ENCODE data around the gene CCNE1. TPM values are rescaled to one million over a fixed set of nuclear protein-coding genes. Genes with fewer than 3 reads are reported as not detected.

CCNE1 gene
- total RNA-seq, 1 donor: 10.4 TPM

- DNase-seq (ENCODE audit: low read depth): peak; percentile 25
- H3K4me3 ChIP-seq (ENCODE audit: low read depth, low read length): peak overlapping the region; percentile 40
- TF ChIP-seq CTCF (IDR thresholded peaks at IDR 0.05; ENCODE audit: insufficient read depth, low read depth, low read length): no peak
Measured at GRCh38 chr19:29843180-29844051, 31.6 kb downstream of the CCNE1 start.

- no peak for TF ChIP-seq CTCF (IDR thresholded peaks at IDR 0.05; ENCODE audit: insufficient read depth, low read depth, low read length)
- peak overlapping the region; percentile 73 for H3K4me3 ChIP-seq (ENCODE audit: low read depth, low read length)
- DNase-seq (ENCODE audit: low read depth): peak; percentile 93
Measured at GRCh38 chr19:29844891-29845573, 33.2 kb downstream of the CCNE1 start.

- TF ChIP-seq CTCF (IDR thresholded peaks at IDR 0.05; ENCODE audit: insufficient read depth, low read depth, low read length): no peak
- H3K4me3 ChIP-seq (ENCODE audit: low read depth, low read length): peak overlapping the region; percentile 73
- peak; percentile 5 for DNase-seq (ENCODE audit: low read depth)
Measured at GRCh38 chr19:29845574-29846176, 33.9 kb downstream of the CCNE1 start.

DNA sequence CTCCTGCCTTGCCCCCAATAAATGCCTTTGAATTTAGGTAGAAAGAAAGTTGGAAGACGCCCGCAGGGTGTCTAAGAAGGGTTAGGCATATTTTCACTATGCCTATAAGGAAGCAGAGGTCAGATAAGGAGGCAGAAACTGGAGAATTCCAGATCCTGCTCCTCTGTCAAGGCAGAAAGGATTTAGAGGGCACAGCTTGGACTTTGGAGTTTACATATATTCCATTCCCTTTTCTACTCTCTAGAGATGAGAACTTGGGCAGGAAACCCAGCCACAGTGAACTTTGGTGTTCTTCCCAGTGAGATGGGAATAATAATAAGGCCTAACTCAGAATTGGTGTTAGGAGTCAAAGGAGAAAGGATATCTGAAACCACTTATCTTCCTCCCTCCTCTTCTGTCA is 37.4 kb downstream of the CCNE1 start:
- TF ChIP-seq CTCF (IDR thresholded peaks at IDR 0.05; ENCODE audit: insufficient read depth, low read depth, low read length): no peak
- DNase-seq (ENCODE audit: low read depth): no peak
- H3K4me3 ChIP-seq (ENCODE audit: low read depth, low read length): no peak overlapping the region

GRCh38 chr19:29850482-29850881 is 38.7 kb downstream of the CCNE1 start:
- TF ChIP-seq CTCF (IDR thresholded peaks at IDR 0.05; ENCODE audit: insufficient read depth, low read depth, low read length): no peak
- H3K4me3 ChIP-seq (ENCODE audit: low read depth, low read length): no peak overlapping the region
- DNase-seq (ENCODE audit: low read depth): no peak

- no peak overlapping the region for H3K4me3 ChIP-seq (ENCODE audit: low read depth, low read length)
- TF ChIP-seq CTCF (IDR thresholded peaks at IDR 0.05; ENCODE audit: insufficient read depth, low read depth, low read length): no peak
- DNase-seq (ENCODE audit: low read depth): no peak
Measured at GRCh38 chr19:29851769-29852521, 40.2 kb downstream of the CCNE1 start.
